ENCODE measurements around the gene ENPP3. TPM values are rescaled to one million over a fixed set of nuclear protein-coding genes. Genes with fewer than 3 reads are reported as not detected.

ENPP3 gene
- total and polyA plus RNA-seq, 2 experiments from 2014 or later = not detected

DNA sequence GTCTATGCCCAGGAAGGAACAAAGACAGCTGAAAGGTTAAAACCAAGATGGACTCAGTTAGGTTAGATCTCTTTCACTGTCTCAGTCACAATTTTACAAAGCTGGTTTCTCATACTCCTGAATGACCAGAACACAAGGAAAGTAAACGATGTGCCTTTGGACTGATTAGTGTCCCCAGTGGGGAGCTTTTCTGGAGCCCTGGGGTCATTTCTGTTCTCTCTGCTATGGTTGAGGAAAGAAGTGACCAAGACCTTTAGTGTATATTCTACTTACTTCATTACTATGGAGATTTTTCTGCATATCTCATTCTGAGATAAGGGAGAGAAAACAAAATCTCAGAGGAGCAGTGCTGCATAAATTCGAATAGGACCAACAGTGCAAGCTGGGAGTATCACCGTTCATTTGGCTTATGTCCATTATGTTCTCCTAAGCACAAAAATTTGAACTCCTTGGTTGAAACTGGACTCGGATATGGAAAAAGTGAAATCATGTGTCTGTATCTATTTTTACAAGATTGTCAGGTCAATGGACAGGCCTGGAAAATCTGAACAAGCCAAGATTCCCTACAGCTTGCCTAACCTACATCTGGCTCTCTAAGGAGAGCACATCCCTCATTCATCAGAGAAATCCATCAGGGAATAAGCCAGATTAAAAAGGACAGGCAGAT is 136.3 kb downstream of the ENPP3 start (continued):
- TF ChIP-seq ZNF114 (CRISPR knock-in tag; IDR thresholded peaks at IDR 0.05) (no peak), STAT1 (IDR thresholded peaks at IDR 0.05; ENCODE audit: unreplicated experiment) (no peak), POLR2AphosphoS5 (IDR thresholded peaks at IDR 0.05; ENCODE audit: low read depth) (no peak)
- TF ChIP-seq, protein P1, sequence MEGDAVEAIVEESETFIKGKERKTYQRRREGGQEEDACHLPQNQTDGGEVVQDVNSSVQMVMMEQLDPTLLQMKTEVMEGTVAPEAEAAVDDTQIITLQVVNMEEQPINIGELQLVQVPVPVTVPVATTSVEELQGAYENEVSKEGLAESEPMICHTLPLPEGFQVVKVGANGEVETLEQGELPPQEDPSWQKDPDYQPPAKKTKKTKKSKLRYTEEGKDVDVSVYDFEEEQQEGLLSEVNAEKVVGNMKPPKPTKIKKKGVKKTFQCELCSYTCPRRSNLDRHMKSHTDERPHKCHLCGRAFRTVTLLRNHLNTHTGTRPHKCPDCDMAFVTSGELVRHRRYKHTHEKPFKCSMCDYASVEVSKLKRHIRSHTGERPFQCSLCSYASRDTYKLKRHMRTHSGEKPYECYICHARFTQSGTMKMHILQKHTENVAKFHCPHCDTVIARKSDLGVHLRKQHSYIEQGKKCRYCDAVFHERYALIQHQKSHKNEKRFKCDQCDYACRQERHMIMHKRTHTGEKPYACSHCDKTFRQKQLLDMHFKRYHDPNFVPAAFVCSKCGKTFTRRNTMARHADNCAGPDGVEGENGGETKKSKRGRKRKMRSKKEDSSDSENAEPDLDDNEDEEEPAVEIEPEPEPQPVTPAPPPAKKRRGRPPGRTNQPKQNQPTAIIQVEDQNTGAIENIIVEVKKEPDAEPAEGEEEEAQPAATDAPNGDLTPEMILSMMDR (conservative IDR thresholded peaks at IDR 0.05; ENCODE audit: low read depth in 2 of 2) = no peak
- TF ChIP-seq, protein P2, sequence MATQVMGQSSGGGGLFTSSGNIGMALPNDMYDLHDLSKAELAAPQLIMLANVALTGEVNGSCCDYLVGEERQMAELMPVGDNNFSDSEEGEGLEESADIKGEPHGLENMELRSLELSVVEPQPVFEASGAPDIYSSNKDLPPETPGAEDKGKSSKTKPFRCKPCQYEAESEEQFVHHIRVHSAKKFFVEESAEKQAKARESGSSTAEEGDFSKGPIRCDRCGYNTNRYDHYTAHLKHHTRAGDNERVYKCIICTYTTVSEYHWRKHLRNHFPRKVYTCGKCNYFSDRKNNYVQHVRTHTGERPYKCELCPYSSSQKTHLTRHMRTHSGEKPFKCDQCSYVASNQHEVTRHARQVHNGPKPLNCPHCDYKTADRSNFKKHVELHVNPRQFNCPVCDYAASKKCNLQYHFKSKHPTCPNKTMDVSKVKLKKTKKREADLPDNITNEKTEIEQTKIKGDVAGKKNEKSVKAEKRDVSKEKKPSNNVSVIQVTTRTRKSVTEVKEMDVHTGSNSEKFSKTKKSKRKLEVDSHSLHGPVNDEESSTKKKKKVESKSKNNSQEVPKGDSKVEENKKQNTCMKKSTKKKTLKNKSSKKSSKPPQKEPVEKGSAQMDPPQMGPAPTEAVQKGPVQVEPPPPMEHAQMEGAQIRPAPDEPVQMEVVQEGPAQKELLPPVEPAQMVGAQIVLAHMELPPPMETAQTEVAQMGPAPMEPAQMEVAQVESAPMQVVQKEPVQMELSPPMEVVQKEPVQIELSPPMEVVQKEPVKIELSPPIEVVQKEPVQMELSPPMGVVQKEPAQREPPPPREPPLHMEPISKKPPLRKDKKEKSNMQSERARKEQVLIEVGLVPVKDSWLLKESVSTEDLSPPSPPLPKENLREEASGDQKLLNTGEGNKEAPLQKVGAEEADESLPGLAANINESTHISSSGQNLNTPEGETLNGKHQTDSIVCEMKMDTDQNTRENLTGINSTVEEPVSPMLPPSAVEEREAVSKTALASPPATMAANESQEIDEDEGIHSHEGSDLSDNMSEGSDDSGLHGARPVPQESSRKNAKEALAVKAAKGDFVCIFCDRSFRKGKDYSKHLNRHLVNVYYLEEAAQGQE (IDR thresholded peaks at IDR 0.05; ENCODE audit: unreplicated experiment) = no peak

DNA sequence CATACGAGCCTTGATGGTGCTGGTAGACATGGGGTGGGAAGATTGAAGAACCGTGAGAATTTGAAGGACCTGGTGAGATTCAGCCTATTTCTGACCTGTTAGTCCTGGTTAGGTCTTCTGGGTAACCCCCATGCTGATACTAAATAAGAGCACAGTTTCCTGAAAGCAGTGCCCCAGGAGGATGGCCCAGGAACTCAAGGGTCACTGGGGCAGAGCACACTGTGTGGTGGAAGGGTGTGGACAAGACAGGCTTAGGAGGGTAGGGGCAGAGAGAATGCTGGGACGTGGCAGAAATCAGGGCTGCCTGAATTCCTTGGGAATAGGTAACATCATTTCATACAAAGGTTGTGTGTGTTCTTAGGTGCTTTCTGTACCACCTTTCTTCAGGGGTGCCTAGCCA is 138.8 kb downstream of the ENPP3 start:
- Mint-ChIP-seq H3K36me3 (ENCODE audit: low read depth) (no peaks in the 10 kb centered on the region), H3K27me3 (ENCODE audit: insufficient read depth, low read depth, poor library complexity) (peaks cover 2% of the 10 kb centered on the region), H3K4me3 (no peak overlapping the region), H3K4me1 (no peaks in the 10 kb centered on the region), H3K9me3 (no peaks in the 10 kb centered on the region), H3K27ac (no peak overlapping the region)
- H3K79me2 ChIP-seq (replicated peaks; ENCODE audit: insufficient read depth) = no peaks in the 10 kb centered on the region
- H3K27ac ChIP-seq (ENCODE audit: low read depth) = no peak overlapping the region
- peaks cover 5% of the 10 kb centered on the region; the same call in 1 of the 2 replicates for H3K9me2 ChIP-seq (ENCODE audit: insufficient read depth)
- H3F3A ChIP-seq (replicated peaks; ENCODE audit: low read depth) = no peaks in the 10 kb centered on the region
- DNase-seq (ENCODE audit: low spot score) (no peak), ATAC-seq (no peak)
- H3K36me3 ChIP-seq (ENCODE audit: insufficient read depth) = no peaks in the 10 kb centered on the region
- no peaks in the 10 kb centered on the region for H4K20me1 ChIP-seq (replicated peaks; ENCODE audit: insufficient read depth)
- no peak overlapping the region for H2AFZ ChIP-seq
- H3K4me2 ChIP-seq = no peak overlapping the region
- H3K4me1 ChIP-seq (ENCODE audit: insufficient read depth) = no peaks in the 10 kb centered on the region
- no peaks in the 10 kb centered on the region for H3K27me3 ChIP-seq (ENCODE audit: insufficient read depth)
- H3K4me3 ChIP-seq = no peak overlapping the region
- no peak for TF ChIP-seq STAT1 (IDR thresholded peaks at IDR 0.05; ENCODE audit: unreplicated experiment)
- TF ChIP-seq ZNF331 (CRISPR knock-in tag; IDR thresholded peaks at IDR 0.05; ENCODE audit: low read depth) = no peak
- TF ChIP-seq, protein P1 (conservative IDR thresholded peaks at IDR 0.05; ENCODE audit: low read depth in 2 of 2) = no peak
- TF ChIP-seq POLR2AphosphoS5 (IDR thresholded peaks at IDR 0.05; ENCODE audit: low read depth) = no peak
- TF ChIP-seq, protein P2 (IDR thresholded peaks at IDR 0.05; ENCODE audit: unreplicated experiment) = no peak
- TF ChIP-seq JUNB (IDR thresholded peaks at IDR 0.05; ENCODE audit: unreplicated experiment) = no peak
- TF ChIP-seq, protein P3, sequence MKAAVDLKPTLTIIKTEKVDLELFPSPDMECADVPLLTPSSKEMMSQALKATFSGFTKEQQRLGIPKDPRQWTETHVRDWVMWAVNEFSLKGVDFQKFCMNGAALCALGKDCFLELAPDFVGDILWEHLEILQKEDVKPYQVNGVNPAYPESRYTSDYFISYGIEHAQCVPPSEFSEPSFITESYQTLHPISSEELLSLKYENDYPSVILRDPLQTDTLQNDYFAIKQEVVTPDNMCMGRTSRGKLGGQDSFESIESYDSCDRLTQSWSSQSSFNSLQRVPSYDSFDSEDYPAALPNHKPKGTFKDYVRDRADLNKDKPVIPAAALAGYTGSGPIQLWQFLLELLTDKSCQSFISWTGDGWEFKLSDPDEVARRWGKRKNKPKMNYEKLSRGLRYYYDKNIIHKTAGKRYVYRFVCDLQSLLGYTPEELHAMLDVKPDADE (IDR thresholded peaks at IDR 0.05) = no peak
